HCT116 (cell line): ENCODE results near the gene TFCP2. TPM values are rescaled to one million over a fixed set of nuclear protein-coding genes. Genes with fewer than 3 reads are reported as not detected.

ENCODE experiments used
- ATAC-seq: fragments of 200-7000 bp; cut with Tn5 transposase; 2 replicates; pipeline ENCODE4 v1.9.1; 2020; ENCODE audit warnings: mild to moderate bottlenecking, moderate library complexity
- BruUV-seq: library from RNA; stranded (reverse); fragments of 400-500 nt; replicated peaks from 2 replicates; lab custom pipeline; 2021; lab: Mats Ljungman, UMichigan
- CTCF ChIA-PET: fragments of 300-600 bp; sonication (Branson Sonifier 250); formaldehyde crosslinking; loops from one replicate; lab custom pipeline; 2021; ENCODE audit warnings: antibody characterized with exemption; lab: Charles Lee
- POLR2A ChIA-PET: fragments of 300-600, 350-600 bp; sonication (Branson Sonifier 250); formaldehyde crosslinking; loops from one replicate; lab custom pipeline; 2021; ENCODE audit warnings: antibody characterized with exemption; lab: Charles Lee
- RAD21 ChIA-PET, 2 experiments: fragments of 300-600 bp; sonication (Branson Sonifier 250); formaldehyde crosslinking; loops; one replicate each; lab custom pipeline; 2023; ENCODE audit warnings: low total read pairs in 2 of 2; ENCODE audit not compliant: uncharacterized antibody in 2 of 2, unreplicated experiment in 2 of 2, low non-redundant PET in 1 of 2; lab: Charles Lee
- DNase-seq: peaks from one replicate; pipeline ENCODE4 v3.0.0-alpha.2; 2010; ENCODE audit warnings: low read depth, low spot score
- H2AFZ ChIP-seq: fragments of 200-600 bp; shearing (Covaris generic), sonication (generic); 2 replicates; pipeline ENCODE4 v1.6.1; 2017; ENCODE audit warnings: low read depth, mixed run types, mixed read lengths, antibody characterized with exemption, low read length; ENCODE audit not compliant: poor library complexity, severe bottlenecking
- H3K27ac ChIP-seq: 2 replicates; pipeline ENCODE4 v1.5.1; 2012; ENCODE audit warnings: low read depth, low read length
- H3K27me3 ChIP-seq: fragments of 200-600 bp; sonication (generic); 2 replicates; pipeline ENCODE4 v1.6.1; 2016; ENCODE audit warnings: mixed run types, low read length, mixed read lengths; ENCODE audit not compliant: insufficient read depth
- H3K36me3 ChIP-seq, 2 experiments: fragments of 200-500 bp in 1 of 2; fragments of 200-600 bp in 1 of 2; sonication (Bioruptor generic) in 1 of 2; sonication (generic) in 1 of 2; 2 replicates each; pipeline versions ENCODE4 v1.5.1 to v1.6.1; 2014 to 2016; ENCODE audit warnings: low read length in 2 of 2, inconsistent platforms in 1 of 2, mixed read lengths in 1 of 2, mixed run types in 1 of 2; ENCODE audit not compliant: insufficient read depth in 2 of 2, control insufficient read depth in 1 of 2
- H3K4me1 ChIP-seq, 2 experiments: fragments of 200-600 bp in 1 of 2; sonication (generic) in 1 of 2; 2 replicates each; pipeline versions ENCODE4 v1.5.1 to v1.6.1; 2012 to 2017; ENCODE audit warnings: low read length in 2 of 2, inconsistent platforms in 1 of 2, mild to moderate bottlenecking in 1 of 2, mixed read lengths in 1 of 2, mixed run types in 1 of 2, moderate library complexity in 1 of 2; ENCODE audit not compliant: insufficient read depth in 2 of 2, control insufficient read depth in 1 of 2
- H3K4me2 ChIP-seq: fragments of 200-600 bp; sonication (generic); 2 replicates; pipeline ENCODE4 v1.6.1; 2017; ENCODE audit warnings: mixed run types, low read length, mixed read lengths
- H3K4me3 ChIP-seq, 2 experiments: fragments of 200-600 bp in 1 of 2; sonication (generic) in 1 of 2; replicated peaks in 1 of 2; 2 replicates each; pipeline ENCODE4 v1.5.1; 2011 to 2016; ENCODE audit warnings: low read length in 2 of 2, control low read depth in 1 of 2, low read depth in 1 of 2, mild to moderate bottlenecking in 1 of 2, mixed read lengths in 1 of 2, mixed run types in 1 of 2
- H3K79me2 ChIP-seq: fragments of 200-600 bp; sonication (generic); 2 replicates; pipeline ENCODE4 v1.6.1; 2017; ENCODE audit warnings: mild to moderate bottlenecking, mixed run types, low read length, moderate library complexity, mixed read lengths; ENCODE audit not compliant: insufficient read depth
- H3K9ac ChIP-seq: fragments of 200-600 bp; sonication (generic); 2 replicates; pipeline ENCODE4 v1.6.1; 2016; ENCODE audit warnings: low read length, mixed read lengths
- H3K9me2 ChIP-seq: fragments of 200-600 bp; sonication (generic), shearing (Covaris generic); 2 replicates; pipeline ENCODE4 v1.6.1; 2017; ENCODE audit warnings: mixed run types, mild to moderate bottlenecking, moderate library complexity; ENCODE audit not compliant: insufficient read depth
- H3K9me3 ChIP-seq, 2 experiments: fragments of 200-500 bp in 1 of 2; fragments of 200-600 bp in 1 of 2; sonication (Bioruptor generic) in 1 of 2; sonication (generic) in 1 of 2; 2 replicates each; pipeline ENCODE4 v1.6.1; 2014 to 2017; ENCODE audit warnings: low read length in 2 of 2, mixed read lengths in 2 of 2, inconsistent platforms in 1 of 2, low read depth in 1 of 2, mild to moderate bottlenecking in 1 of 2, mixed run types in 1 of 2, moderate library complexity in 1 of 2; ENCODE audit not compliant: control insufficient read depth in 1 of 2, insufficient read depth in 1 of 2
- H4K20me1 ChIP-seq: fragments of 200-600 bp; sonication (generic), shearing (Covaris generic); 2 replicates; pipeline ENCODE4 v1.6.1; 2017; ENCODE audit warnings: mixed run types, mild to moderate bottlenecking, moderate library complexity; ENCODE audit not compliant: insufficient read depth
- CBX3 ChIP-seq: IDR thresholded peaks from 2 replicates; pipeline ENCODE4 v1.6.1; 2012; ENCODE audit warnings: low read depth
- EGR1 ChIP-seq: IDR thresholded peaks from 2 replicates; pipeline ENCODE4 v1.6.1; 2012; ENCODE audit warnings: low read depth
- ELF1 ChIP-seq: IDR thresholded peaks from 2 replicates; pipeline ENCODE4 v1.6.1; 2012; ENCODE audit warnings: low read depth, borderline replicate concordance
- EZH2 ChIP-seq: fragments of 200-600 bp; sonication (generic); IDR thresholded peaks from 2 replicates; pipeline ENCODE4 v1.6.1; 2017; ENCODE audit warnings: antibody characterized with exemption, mixed run types
- EZH2phosphoT487 ChIP-seq: fragments of 200-600 bp; IDR thresholded peaks from 2 replicates; pipeline ENCODE4 v1.6.1; 2018; ENCODE audit warnings: antibody characterized with exemption, borderline replicate concordance
- FOSL1 ChIP-seq: IDR thresholded peaks from 2 replicates; pipeline ENCODE4 v1.6.1; 2012; ENCODE audit warnings: low read depth
- RAD21 ChIP-seq: IDR thresholded peaks from 2 replicates; pipeline ENCODE4 v1.6.1; 2012; ENCODE audit warnings: low read depth, mild to moderate bottlenecking
- SP1 ChIP-seq: IDR thresholded peaks from 2 replicates; pipeline ENCODE4 v1.6.1; 2012; ENCODE audit warnings: low read depth
- YY1 ChIP-seq: IDR thresholded peaks from 2 replicates; pipeline ENCODE4 v1.6.1; 2011; ENCODE audit warnings: low read length, low read depth, moderate library complexity, mild to moderate bottlenecking; ENCODE audit not compliant: insufficient replicate concordance; ENCODE audit errors: extremely low read depth
- ZNF274 ChIP-seq: fragments of 200-500 bp; sonication (Bioruptor generic); IDR thresholded peaks from 2 replicates; pipeline ENCODE4 v1.6.1; 2014; ENCODE audit warnings: mild to moderate bottlenecking, low read depth, low read length, inconsistent platforms
- intact Hi-C: fragments of 100-400 bp; cut with micrococcal nuclease; formaldehyde crosslinking; loops from 2 replicates; pipeline ENCODE4 v1.10.0; 2022
- total RNA-seq: library from RNA; stranded (reverse); gene quantifications from one replicate; pipeline ENCODE4 v1.2.1, GENCODE V29; 2021; ENCODE audit not compliant: unreplicated experiment
- TF ChIP-seq, protein P1 (sequence below): IDR thresholded peaks from 2 replicates; pipeline ENCODE4 v1.6.1; 2012; ENCODE audit warnings: low read depth
- TF ChIP-seq, protein P2 (sequence below), 3 experiments: fragments of 200-600 bp in 1 of 3; sonication (generic) in 1 of 3; IDR thresholded peaks in 2 of 3; conservative IDR thresholded peaks in 1 of 3; 2 replicates each; pipeline ENCODE4 v1.5.1; 2012 to 2017; ENCODE audit warnings: low read depth in 2 of 3, low read length in 2 of 3, antibody characterized with exemption in 1 of 3, borderline replicate concordance in 1 of 3, control low read depth in 1 of 3, mild to moderate bottlenecking in 1 of 3, mixed read lengths in 1 of 3, mixed run types in 1 of 3, moderate library complexity in 1 of 3; ENCODE audit not compliant: insufficient read depth in 1 of 3

The TFCP2 gene
- total RNA-seq, 1 experiment from 2014 or later = 31.6 TPM

DNA sequence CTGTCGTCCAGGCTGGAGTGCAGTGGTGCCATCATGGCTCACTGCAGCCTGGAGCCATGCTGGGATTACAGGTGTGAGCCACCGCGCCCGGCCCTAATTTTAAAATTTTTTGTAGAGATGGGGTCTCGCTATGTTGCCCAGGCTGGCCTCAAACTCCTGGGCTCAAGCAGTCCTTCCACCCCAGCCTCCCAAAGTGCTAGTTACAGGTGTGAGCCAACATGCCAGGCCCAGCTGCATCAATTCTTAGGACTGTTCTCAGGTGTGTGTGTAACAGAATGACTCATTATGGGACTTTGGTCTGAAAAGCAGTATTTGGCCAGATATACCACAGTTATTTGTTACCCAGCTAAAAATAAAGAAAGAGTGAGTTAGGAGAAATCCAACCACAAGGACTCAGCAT, 107.4 kb downstream of the TFCP2 start (continued):
- TF ChIP-seq YY1 = no peak
- no peak for TF ChIP-seq RAD21
- TF ChIP-seq ZNF274 = no peak

DNA sequence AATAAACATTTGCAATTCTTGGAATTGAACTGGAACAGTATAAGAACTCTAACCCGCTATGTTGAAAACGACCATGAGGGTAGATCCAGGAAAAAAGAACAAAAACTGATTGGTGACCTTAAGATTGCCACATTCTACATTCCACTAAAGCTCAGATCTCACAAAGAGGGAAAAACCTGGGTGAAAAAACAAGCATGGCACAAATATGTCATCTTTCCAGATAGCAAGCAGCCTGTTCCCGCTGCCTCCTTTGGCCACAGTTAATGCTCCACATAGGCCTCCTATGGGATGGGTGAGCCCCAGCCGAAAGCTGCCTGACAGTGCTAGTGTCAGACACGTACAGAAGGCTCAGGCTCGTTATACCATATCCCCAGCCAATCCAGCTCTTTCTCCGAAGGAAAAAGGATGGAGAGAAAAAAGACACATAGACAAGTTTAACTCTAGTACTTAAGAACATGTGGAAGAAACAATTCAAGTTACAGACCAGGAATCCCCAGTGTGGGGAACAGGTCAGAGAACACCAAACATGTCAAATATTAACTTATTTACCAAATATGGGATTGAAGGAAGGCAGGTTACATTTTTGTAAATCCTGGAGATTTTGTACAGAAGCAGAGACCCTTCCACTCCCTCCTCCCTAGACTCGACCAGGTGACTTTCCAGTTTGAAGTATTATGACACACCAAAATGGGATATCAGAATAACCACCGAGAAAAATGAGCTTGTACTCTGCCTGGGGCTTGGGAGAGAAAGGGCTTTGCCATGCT, 110.1 kb downstream of the TFCP2 start:
- H3K27me3 ChIP-seq = no peaks in the 10 kb centered on the region
- H3K79me2 ChIP-seq = no peaks in the 10 kb centered on the region
- no peaks in the 10 kb centered on the region for H4K20me1 ChIP-seq
- no peaks in the 10 kb centered on the region for H3K4me1 ChIP-seq
- no peaks in the 10 kb centered on the region for H3K9me3 ChIP-seq
- H3K27ac ChIP-seq = no peak overlapping the region
- H3K36me3 ChIP-seq = peaks cover 29 to 45% of the 10 kb centered on the region in 2 experiments
- no peak overlapping the region for H3K9ac ChIP-seq
- TF ChIP-seq YY1 = no peak
- TF ChIP-seq EZH2 = no peak
- TF ChIP-seq EGR1 = no peak
- TF ChIP-seq CBX3 = no peak
- TF ChIP-seq EZH2phosphoT487 = no peak
- CTCF ChIA-PET = no interaction called here
- H3K4me2 ChIP-seq = no peak overlapping the region
- no peak for ATAC-seq
- no peak overlapping the region for H2AFZ ChIP-seq
- H3K4me3 ChIP-seq = no peak overlapping the region
- RAD21 ChIA-PET = no interaction called here
- POLR2A ChIA-PET = interaction anchor here (0.9 to 1.8 kb wide), 2 partner anchors 14 to 20 kb away, joined by 3 to 4 read pairs; no protein-coding TSS in a partner anchor
- DNase-seq = no peak
- H3K9me2 ChIP-seq = no peaks in the 10 kb centered on the region
- intact Hi-C loops = no loop called here
- BruUV-seq = TSS peak; percentile 31

DNA sequence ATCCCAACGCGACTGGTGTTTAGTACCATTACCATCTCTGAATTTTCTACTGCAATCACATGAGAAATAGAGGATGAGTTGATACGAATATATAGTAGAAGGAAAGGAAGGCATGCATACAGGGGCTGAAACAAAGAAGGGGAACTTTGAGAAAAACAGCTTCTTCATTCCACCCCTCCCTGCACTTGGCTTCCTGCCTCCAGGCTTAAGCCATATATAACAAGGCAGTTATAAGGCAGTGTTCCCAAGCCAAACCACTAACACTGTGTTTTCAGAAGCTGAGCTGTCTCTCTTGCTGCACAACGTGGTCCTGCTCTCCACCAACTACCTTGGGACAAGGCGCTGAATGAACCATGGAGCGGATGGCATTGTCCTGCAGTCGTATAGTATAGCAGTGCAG, 113.8 kb downstream of the TFCP2 start:
- intact Hi-C loops = no loop called here
- TF ChIP-seq, protein P1, sequence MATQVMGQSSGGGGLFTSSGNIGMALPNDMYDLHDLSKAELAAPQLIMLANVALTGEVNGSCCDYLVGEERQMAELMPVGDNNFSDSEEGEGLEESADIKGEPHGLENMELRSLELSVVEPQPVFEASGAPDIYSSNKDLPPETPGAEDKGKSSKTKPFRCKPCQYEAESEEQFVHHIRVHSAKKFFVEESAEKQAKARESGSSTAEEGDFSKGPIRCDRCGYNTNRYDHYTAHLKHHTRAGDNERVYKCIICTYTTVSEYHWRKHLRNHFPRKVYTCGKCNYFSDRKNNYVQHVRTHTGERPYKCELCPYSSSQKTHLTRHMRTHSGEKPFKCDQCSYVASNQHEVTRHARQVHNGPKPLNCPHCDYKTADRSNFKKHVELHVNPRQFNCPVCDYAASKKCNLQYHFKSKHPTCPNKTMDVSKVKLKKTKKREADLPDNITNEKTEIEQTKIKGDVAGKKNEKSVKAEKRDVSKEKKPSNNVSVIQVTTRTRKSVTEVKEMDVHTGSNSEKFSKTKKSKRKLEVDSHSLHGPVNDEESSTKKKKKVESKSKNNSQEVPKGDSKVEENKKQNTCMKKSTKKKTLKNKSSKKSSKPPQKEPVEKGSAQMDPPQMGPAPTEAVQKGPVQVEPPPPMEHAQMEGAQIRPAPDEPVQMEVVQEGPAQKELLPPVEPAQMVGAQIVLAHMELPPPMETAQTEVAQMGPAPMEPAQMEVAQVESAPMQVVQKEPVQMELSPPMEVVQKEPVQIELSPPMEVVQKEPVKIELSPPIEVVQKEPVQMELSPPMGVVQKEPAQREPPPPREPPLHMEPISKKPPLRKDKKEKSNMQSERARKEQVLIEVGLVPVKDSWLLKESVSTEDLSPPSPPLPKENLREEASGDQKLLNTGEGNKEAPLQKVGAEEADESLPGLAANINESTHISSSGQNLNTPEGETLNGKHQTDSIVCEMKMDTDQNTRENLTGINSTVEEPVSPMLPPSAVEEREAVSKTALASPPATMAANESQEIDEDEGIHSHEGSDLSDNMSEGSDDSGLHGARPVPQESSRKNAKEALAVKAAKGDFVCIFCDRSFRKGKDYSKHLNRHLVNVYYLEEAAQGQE = no peak
- TF ChIP-seq ELF1 (no peak), SP1 (no peak), EGR1 (no peak), FOSL1 (no peak), ZNF274 (no peak)
- TF ChIP-seq, protein P2, sequence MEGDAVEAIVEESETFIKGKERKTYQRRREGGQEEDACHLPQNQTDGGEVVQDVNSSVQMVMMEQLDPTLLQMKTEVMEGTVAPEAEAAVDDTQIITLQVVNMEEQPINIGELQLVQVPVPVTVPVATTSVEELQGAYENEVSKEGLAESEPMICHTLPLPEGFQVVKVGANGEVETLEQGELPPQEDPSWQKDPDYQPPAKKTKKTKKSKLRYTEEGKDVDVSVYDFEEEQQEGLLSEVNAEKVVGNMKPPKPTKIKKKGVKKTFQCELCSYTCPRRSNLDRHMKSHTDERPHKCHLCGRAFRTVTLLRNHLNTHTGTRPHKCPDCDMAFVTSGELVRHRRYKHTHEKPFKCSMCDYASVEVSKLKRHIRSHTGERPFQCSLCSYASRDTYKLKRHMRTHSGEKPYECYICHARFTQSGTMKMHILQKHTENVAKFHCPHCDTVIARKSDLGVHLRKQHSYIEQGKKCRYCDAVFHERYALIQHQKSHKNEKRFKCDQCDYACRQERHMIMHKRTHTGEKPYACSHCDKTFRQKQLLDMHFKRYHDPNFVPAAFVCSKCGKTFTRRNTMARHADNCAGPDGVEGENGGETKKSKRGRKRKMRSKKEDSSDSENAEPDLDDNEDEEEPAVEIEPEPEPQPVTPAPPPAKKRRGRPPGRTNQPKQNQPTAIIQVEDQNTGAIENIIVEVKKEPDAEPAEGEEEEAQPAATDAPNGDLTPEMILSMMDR (IDR thresholded peaks at IDR 0.05 in 2 of 3, conservative IDR thresholded peaks at IDR 0.05 in 1 of 3; ENCODE audit: borderline replicate concordance in 1 of 3, insufficient read depth in 1 of 3, low read depth in 2 of 3, low read length in 2 of 3) = no peak

More for the DNA sequence above, 113.8 kb downstream of the TFCP2 start:
- POLR2A ChIA-PET = no interaction called here
- no peak overlapping the region for H3K9ac ChIP-seq
- no peaks in the 10 kb centered on the region for H3K9me3 ChIP-seq
- no peak overlapping the region for H3K4me3 ChIP-seq
- CTCF ChIA-PET = no interaction called here
- no peaks in the 10 kb centered on the region for H4K20me1 ChIP-seq
- H2AFZ ChIP-seq = no peak overlapping the region
- DNase-seq (no peak), ATAC-seq (no peak)
- H3K27ac ChIP-seq = no peak overlapping the region
- no peaks in the 10 kb centered on the region for H3K79me2 ChIP-seq
- no peak overlapping the region for H3K4me2 ChIP-seq
- no peaks in the 10 kb centered on the region for H3K9me2 ChIP-seq
- H3K4me1 ChIP-seq = no peaks in the 10 kb centered on the region
- BruUV-seq = no TSS peak
- peaks cover 38 to 59% of the 10 kb centered on the region in 2 experiments for H3K36me3 ChIP-seq
- H3K27me3 ChIP-seq = no peaks in the 10 kb centered on the region
- RAD21 ChIA-PET = no interaction called here
